Measurements from ENCODE around the gene OR13C4.
"Not testable (repeated sequence)": the region's sequence is repeated elsewhere in the genome, so short reads cannot be mapped to it uniquely, and the experiment has no call there.

Gene OR13C4

DNA sequence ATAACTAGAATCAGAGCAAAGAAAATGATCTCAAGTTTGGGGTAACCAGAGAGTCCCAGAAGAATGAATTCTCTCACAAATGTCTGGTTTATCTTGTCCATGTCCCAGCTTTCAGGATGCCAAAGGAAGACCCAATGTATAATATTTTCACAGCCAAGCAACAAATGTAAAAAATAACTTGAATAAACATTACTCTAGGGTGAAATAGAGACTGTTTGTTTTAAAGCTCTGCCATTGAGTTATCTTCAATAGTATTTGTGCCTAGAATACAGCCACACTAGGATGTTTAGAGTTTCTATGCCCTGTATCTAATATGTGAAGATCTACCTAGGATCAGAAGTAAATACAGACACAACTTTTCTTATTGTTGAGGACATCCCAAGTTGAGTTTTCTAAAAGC is at the start of gene OR13C4:
Gene OR13C4 (minus strand): TSS at position 101 of the 400 bp plus-strand sequence. CDS start 0 bp downstream, at position 101.
- DNase-seq (ENCODE audit: low read depth): no peak

DNA sequence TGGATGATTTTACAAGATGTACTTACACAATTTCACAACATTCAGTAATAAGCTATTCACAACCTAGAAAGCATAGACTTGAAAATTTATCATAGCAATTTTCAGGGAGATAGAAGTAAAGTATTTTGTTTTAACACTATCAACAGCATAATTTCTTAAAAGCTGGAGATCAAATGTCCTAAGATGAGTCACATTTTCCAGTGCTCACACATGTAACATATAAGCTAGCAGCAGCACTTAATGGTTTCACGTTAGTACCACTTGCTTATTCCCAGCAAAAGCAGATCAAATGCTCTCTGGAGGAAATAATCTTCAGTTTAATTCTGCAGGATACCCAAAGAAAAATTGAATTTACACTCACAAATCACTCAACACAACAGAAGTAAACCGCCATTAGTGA is 48.4 kb upstream of the OR13C4 start:
- DNase-seq (ENCODE audit: low read depth): no peak

DNA sequence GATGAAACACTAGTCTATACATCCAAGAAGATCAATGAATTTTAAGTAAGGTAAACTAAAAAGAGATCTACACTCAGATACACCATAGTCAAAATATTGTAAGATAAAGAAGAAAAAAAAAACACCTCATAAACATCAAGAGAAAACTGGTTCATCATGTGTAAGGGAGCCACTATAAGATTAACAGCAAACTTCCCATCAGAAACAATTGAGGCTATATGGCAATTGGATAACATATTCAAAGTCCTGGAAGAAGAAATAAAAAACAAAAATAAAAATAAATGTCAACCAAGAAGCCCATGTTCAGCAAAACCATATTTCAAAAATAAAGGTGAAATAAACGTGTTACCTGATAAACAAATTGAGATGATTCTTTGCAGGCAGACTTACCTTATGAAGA is 45.6 kb upstream of the OR13C4 start:
- no peak for DNase-seq (ENCODE audit: low read depth)

DNA sequence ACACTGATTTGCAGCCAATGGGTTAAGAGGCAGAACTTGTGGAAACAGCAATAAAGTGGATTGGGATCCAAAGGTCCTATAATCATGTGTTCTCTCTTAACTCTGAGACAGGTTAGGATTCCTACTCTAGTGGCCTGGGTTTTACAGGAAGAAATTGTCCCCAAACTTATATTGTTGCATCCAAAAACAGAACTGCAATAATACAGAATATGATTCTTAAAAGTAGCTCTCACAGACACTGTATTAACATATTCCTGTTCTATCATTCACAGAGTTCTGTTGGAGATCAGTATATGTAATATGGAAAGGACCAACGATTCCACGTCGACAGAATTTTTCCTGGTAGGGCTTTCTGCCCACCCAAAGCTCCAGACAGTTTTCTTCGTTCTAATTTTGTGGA is 41.9 kb upstream of the OR13C4 start, which contains the start of gene OR13C8:
Gene OR13C8 (plus strand): TSS at position 301 of the 400 bp plus-strand sequence. CDS start 0 bp downstream, at position 301.
- no peak for DNase-seq (ENCODE audit: low read depth)

DNA sequence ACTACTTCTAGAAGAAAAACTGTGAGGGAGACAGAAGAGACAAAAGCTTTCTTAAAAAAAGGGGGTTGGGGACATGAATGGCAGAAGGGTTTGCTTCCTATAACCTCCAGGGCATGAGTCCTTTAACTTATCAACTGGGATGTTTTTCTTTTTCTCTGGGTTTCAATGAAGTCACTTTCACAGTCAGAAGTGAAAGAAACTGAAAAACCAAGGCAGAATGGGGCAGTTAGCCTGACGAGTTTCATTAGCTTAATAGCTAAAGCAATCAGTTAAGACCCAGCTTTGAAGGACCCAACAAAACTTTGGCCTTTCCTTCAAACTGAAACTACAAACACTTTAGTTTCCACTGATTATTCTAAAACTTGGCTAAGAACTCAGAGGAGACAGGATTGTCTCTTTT is 37.3 kb upstream of the OR13C4 start:
- no peak for DNase-seq (ENCODE audit: low read depth)

DNA sequence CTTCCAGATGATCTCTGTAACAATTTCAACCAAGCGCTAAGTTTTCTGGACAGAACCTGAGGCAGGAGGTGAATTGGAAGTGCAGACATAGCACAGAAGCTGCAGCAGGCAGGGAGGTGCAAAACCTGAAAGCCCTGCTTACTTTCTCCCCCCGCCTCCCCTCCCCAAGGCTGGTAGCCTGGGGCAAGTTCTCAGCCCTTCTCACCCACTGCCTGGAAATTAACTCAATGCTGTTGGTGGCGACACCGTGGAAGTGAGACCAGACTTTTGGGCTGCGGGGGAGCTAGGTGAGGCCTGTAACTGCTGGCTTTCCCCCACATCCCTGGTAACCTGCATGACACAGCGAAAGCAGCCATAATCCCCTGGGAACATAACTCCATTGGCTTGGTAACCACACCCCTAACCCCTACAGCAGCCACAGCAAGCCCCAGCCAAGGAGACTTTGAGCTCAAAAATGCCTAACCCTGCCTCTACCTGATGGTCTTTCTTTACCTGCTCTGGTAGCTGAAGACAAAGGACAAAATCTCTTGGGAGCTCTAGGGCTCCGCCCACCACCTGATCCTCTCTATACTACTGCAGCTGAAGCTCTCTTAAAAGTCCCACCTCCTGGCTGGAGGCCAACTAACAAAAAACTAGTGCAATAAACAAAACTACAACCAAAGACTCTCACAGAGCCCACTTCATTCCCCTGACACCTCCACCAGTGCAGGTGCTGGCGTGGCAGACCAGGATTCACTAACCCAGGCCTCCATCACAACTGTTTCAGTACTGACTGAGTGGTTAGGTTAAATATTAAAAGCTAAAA is 30.0 kb upstream of the OR13C4 start:
- no peak for DNase-seq (ENCODE audit: low read depth)

DNA sequence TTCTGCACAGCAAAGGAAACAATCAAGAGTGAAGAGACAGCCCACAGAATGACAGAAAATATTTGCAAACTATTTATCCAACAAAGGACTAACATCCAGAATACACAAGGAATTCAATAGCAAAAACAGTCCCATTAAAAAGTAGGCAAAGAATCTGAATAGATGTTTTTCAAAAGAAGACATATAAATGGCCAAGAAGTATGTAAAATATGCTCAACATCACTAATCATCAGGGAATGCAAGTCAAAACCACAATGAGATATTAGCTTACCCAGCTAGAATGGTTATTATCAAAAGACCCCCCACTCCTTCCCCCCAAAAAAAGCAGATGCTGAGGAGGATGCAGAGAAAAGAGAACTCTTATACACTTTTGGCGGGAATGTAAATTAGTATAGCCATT is 28.5 kb upstream of the OR13C4 start:
- DNase-seq (ENCODE audit: low read depth): no peak

DNA sequence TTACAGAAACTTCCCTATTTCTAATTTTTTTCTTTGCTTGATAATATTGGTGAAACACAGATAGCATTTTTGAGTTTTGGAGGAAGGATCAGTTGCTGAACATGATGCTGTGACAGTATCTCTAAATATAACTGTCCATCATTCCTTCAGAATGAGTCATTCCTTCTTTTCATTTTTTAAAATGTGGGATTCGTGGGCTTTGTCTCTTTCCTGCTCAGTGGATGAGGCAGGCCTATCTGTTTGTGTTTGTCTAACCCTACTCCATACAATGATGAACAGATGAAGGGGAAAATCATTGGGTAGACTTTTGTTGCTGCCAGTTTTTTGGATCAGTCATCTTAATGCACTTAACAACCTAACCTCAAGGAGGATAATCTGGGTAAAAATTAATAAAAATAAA is 26.3 kb upstream of the OR13C4 start:
- no peak for DNase-seq (ENCODE audit: low read depth)

DNA sequence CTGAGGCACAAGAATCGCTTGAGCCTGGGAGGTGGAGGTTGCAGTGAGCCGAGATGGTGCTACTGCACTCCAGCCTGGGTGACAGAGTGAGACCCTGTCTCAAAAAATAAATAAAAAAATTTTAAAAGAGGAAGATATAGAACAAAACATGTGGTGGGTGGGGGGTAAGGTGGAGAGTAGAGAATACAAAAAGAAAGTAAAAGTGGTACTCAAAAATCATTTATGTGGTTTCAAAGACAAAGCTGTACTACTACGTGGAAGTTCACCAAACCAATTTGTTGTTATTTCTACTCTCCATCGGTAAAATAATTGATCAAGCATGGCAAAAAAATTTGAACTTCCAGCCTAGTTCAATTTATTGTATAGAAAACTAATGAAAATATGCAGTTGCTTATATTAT is 17.6 kb upstream of the OR13C4 start:
- DNase-seq (ENCODE audit: low read depth): no peak

DNA sequence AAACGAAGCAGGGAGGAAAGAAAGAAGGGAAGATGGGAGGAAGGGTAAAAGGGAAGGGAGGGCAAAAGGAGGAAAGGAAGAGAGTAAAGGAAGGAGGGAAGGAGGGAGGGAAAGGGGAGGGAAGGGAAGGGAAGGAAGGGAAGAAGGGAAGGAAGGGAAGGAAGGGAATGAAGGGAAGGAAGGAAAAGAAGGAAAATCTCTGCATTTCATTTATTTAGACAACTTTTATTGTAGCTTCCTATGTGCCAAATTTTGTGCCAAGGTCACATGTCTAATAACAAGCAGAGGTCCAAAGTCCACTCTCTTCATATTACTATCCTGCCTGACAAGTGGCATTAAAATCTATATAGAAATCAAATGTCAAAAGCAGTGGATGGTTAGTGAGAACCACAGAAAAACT is 12.3 kb upstream of the OR13C4 start:
- no peak for DNase-seq (ENCODE audit: low read depth)

DNA sequence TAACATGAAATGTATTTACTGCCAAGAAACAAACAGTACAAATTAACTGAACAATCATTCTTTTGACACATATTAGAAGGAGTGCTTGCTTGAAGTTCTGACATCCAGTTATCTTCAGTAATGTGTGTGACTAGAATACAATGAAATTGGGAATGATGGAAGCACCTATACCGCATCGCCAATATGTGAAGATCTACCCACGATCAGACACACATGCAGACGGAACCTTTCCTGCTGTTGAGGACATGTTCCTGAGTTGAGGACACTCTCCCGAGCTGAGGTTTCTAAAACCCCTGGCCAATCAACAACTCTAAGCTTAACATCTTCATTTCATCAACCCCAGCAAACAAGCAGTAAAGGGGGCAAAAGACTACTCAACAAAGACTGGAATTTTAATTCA is 9.7 kb upstream of the OR13C4 start, which contains the start of gene OR13C3:
Gene OR13C3 (minus strand): TSS at position 101 of the 400 bp plus-strand sequence. CDS start 133 bp downstream, outside the sequence.
- DNase-seq (ENCODE audit: low read depth): no peak

DNA sequence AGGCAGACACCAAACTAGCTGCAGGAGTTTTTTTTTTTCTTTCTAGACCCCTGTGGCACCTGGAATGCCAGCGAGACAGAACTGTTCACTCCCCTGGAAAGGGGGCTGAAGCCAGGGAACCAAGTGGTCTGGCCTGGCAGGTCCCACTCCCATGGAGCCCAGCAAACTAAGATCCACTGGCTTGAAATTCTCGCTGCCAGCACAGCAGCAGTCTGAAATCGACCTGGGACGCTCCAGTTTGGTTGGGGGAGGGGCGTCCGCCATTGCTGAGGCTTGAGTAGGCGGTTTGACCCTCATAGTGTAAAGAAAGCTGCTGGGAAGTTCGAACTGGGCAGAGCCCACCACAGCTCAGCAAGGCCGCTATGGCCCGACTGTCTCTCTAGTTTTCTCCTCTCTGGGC is 6.8 kb downstream of the OR13C4 start:
- not testable (repeated sequence) for DNase-seq (ENCODE audit: low read depth)

DNA sequence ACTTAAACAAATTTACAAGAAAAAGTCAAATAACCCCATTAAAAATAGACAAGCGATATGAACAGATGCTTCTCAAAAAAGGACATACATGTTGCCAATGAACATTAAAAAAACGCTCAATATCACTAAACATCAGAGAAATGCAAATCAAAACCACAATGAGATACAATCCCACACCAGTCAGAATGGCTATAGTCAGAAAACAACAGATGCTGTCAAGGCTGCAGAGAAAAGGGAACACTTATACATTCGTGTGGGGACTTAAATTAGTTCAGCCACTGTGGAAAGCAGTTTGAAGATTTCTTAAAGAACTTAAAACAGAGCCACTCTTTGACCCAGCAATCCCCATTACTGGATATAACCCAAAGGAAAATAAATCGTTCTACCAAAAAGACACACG is 12.1 kb downstream of the OR13C4 start:
- DNase-seq (ENCODE audit: low read depth): no peak

DNA sequence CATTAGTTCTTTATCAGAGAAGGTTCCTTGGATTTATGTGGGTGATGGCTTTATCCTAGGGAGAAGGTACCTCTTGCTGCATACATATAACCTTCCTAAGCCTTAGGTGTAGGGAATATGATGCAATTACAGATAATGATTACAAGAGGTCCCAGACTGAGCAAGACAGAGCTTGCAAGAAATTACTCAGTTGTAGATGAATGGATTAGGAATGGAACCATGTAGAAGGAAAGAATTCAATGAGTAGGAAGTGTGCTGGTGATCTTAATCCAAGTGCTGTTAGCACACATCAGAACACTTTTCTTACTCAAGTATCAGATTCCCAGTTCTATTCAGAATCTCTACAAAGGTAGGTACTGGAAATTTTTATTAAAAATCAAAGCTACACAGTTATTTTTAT is 20.4 kb downstream of the OR13C4 start:
- no peak for DNase-seq (ENCODE audit: low read depth)

DNA sequence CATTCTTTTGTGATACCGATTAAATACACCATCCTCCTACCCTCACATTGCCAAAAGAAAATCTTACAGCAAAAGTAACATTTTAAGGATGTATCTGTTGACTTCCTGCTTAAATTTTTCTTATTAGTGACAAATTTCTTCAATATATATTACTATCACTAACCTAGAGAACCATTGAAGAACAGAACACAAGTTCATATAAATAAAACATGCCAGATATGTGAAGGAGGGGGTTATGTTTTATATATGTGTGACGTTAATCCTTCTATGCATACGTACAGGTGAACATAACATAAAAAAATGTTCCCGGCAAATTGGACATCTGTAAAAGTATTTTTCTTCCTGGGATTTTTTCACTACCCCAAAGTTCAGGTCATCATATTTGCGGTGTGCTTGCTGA is 23.0 kb downstream of the OR13C4 start, which contains the start of gene OR13F1:
Gene OR13F1 (plus strand): TSS at position 301 of the 400 bp plus-strand sequence. CDS start 0 bp downstream, at position 301.
- DNase-seq (ENCODE audit: low read depth): no peak

DNA sequence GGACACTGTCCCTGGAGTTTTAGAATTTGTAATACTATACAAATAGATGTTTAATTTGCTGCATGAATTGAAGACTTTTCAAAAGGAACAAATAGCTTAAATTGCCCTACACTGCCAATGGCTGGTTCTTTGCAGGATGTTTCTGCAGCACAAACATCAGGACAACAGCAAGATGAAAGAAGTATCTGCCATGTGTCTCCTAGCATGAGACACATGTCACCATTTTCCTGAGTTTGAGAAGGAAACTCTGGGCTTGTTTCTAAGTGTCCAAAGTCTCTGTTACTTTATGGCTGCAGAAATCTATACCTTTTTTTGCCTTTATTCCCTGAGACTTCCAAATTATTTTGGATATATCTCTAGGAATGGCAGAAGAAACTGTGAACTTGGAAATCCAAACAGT is 23.6 kb downstream of the OR13C4 start:
- DNase-seq (ENCODE audit: low read depth): no peak

DNA sequence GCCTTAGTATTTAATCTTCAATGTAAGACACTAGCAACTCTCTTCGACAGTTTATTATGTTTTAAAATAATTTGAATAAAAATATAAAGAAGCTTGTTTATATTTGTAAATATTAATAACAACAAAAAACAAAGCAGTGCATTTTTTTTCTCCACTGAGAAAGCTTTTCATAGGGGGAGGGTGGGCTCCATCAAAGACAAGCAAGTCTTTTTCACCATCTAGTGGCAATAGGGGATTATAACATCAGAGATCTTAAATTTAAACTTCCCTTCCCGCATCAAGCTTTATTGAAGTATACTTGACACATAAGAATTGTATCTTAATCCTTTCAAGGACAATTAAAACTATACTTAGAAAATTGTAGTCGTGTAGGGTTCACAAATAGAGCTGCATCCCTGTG is 32.2 kb downstream of the OR13C4 start:
- DNase-seq (ENCODE audit: low read depth): no peak

DNA sequence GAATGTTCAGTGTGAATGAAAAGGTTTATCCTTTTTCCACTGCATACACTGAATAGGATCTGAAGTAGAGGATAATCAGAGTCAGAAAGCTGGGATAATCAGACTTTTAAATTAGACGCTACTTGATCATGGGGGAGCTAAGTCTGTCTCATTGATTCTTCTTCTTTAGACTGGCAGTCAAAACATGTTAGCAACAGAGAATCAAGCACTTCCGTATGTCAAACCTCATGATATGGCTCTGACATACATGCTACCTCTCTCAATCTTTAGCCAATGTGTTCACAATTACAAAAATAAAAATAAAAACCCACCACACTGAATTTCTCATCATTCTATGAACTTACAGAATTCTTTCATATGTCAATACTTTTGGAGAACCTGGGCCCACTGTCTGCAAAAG is 42.0 kb downstream of the OR13C4 start:
- DNase-seq (ENCODE audit: low read depth): no peak

DNA sequence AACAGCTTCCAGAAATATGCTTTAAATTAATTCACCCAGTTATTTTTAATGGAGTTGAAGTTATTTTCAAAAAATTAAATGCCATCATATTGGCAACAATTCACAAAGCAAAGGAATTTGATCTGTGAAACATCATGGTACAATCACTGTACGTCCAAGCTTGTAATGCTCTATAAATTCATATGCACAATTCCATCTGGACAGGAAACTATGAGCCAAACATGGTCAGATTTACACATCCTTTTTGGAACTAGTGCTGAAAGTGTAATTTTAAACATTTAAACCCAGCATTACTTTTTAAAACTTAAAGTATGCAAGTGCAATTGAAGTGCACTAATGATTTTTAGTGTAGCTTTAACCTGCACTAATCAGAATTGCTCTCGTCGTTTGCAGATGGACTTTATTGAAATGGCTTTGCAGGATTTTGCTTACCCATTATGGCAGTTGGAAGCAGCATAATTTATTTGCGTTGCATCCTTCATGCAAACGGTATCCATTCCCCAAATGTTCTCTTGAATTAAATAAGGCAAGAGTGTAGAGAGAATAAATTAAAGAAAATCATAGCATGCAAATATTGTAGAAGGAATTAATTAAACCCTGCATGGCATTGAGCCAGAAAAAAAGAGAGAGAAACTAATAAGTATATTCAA is 44.0 kb downstream of the OR13C4 start:
- DNase-seq (ENCODE audit: low read depth): no peak

Data from stimulated activated CD8-positive, alpha-beta memory T cell treated with anti-CD3 and anti-CD28 coated beads, Interleukin-4, amount 100 ng/mL, for 24 hours (primary cell).